ENCODE measurements around the gene HDLBP. TPM values are rescaled to one million over a fixed set of nuclear protein-coding genes. Genes with fewer than 3 reads are reported as not detected.

Gene HDLBP
- total and polyA plus RNA-seq, 2 donors, result 85.1 to 111 TPM

DNA sequence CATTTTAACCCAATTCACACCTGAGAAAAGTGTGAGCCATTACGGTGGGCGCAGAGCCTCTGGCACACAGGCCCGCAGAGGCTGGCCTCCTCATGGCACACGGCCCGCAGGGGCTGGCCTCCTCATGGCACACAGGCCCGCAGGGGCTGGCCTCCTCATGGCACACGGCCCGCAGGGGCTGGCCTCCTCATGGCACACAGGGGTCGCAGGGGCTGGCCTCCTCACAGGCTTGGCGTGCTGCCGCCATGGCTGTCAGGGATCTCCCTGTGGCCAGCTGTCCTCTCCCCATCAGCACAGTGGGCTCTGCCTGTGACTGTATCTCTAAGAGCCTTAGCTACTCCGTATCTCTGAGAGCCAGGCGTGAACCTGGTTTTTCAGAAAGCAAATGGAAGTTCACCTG is 102.4 kb downstream of the HDLBP start:
- Histone ChIP-seq H3K27ac (ENCODE audit: low read depth in 1 of 2, low read length in 1 of 2) (no peak overlapping the region), H3K4me3 (ENCODE audit: low read length in 2 of 2) (no peak overlapping the region), H3K36me3 (ENCODE audit: control insufficient read depth in 2 of 2, insufficient read depth in 2 of 2, low read length in 1 of 2) (no peaks in the 10 kb centered on the region), H3K27me3 (ENCODE audit: control insufficient read depth in 2 of 2, insufficient read depth in 1 of 2, low read length in 1 of 2) (peaks cover 16 to 51% of the 10 kb centered on the region in 2 donors), H3K4me1 (ENCODE audit: control insufficient read depth in 2 of 2, insufficient read depth in 2 of 2, low read length in 2 of 2) (no peaks in the 10 kb centered on the region), H3K9me3 (ENCODE audit: control insufficient read depth in 2 of 2, insufficient read depth in 1 of 2, low read length in 1 of 2) (no peaks in the 10 kb centered on the region)
- DNase-seq (ENCODE audit: low read depth in 6 of 9, low spot score in 9 of 9), result no peak
- WGBS, result 95% methylated on average over 13 of the region's 13 CpGs

DNA sequence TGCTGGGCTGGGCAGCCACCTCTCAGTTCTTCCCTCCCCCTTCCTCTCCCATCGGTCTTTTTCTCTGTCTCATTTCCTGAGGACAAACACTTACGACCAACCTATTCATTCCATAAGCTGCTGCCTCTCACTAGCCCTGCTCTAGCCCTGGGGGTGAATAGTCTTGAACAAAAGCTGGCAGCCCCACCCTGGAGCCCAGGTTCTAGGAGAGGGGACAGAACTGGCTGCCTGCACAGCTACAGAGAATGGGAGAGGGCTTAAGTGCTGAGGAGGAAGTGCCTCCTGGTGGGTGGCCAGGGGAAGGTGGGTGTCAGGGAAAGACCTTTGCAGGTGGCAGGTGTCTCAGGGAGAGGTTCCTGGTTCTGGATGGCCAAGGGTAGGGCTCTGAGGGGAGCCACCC is 104.2 kb downstream of the HDLBP start:
- no peak overlapping the region for H3K4me3 ChIP-seq (ENCODE audit: low read length in 2 of 2)
- H3K27ac ChIP-seq (ENCODE audit: low read depth in 1 of 2, low read length in 1 of 2), result no peak overlapping the region
- WGBS, result 3% methylated on average over 2 of the region's 2 CpGs
- peaks cover 4 to 36% of the 10 kb centered on the region in 2 donors for H3K27me3 ChIP-seq (ENCODE audit: control insufficient read depth in 2 of 2, insufficient read depth in 1 of 2, low read length in 1 of 2)
- DNase-seq (ENCODE audit: low read depth in 6 of 9, low spot score in 9 of 9), result no peak
- H3K4me1 ChIP-seq (ENCODE audit: control insufficient read depth in 2 of 2, insufficient read depth in 2 of 2, low read length in 2 of 2), result no peaks in the 10 kb centered on the region
- H3K9me3 ChIP-seq (ENCODE audit: control insufficient read depth in 2 of 2, insufficient read depth in 1 of 2, low read length in 1 of 2), result no peaks in the 10 kb centered on the region
- no peaks in the 10 kb centered on the region for H3K36me3 ChIP-seq (ENCODE audit: control insufficient read depth in 2 of 2, insufficient read depth in 2 of 2, low read length in 1 of 2)

DNA sequence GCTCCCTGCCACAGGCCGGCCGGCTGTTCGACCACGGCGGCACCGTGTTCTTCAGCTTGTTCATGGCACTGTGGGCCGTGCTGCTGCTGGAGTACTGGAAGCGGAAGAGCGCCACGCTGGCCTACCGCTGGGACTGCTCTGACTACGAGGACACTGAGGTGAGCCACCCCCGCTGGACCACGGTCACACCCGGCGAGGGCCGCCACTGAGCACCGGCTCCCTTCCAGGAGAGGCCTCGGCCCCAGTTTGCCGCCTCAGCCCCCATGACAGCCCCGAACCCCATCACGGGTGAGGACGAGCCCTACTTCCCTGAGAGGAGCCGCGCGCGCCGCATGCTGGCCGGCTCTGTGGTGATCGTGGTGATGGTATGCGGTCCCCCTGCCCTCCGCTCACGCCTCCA is 106.2 kb downstream of the HDLBP start:
- H3K9me3 ChIP-seq (ENCODE audit: control insufficient read depth in 2 of 2, insufficient read depth in 1 of 2, low read length in 1 of 2), result peaks cover 0 to 4% of the 10 kb centered on the region in 2 donors
- H3K36me3 ChIP-seq (ENCODE audit: control insufficient read depth in 2 of 2, insufficient read depth in 2 of 2, low read length in 1 of 2), result no peaks in the 10 kb centered on the region
- peaks cover 0 to 16% of the 10 kb centered on the region in 2 donors for H3K27me3 ChIP-seq (ENCODE audit: control insufficient read depth in 2 of 2, insufficient read depth in 1 of 2, low read length in 1 of 2)
- WGBS, result 93% methylated on average over 33 of the region's 33 CpGs
- H3K4me3 ChIP-seq (ENCODE audit: low read length in 2 of 2), result no peak overlapping the region
- no peak for DNase-seq (ENCODE audit: low read depth in 6 of 9, low spot score in 9 of 9)
- H3K4me1 ChIP-seq (ENCODE audit: control insufficient read depth in 2 of 2, insufficient read depth in 2 of 2, low read length in 2 of 2), result no peaks in the 10 kb centered on the region
- H3K27ac ChIP-seq (ENCODE audit: low read depth in 1 of 2, low read length in 1 of 2), result no peak overlapping the region

DNA sequence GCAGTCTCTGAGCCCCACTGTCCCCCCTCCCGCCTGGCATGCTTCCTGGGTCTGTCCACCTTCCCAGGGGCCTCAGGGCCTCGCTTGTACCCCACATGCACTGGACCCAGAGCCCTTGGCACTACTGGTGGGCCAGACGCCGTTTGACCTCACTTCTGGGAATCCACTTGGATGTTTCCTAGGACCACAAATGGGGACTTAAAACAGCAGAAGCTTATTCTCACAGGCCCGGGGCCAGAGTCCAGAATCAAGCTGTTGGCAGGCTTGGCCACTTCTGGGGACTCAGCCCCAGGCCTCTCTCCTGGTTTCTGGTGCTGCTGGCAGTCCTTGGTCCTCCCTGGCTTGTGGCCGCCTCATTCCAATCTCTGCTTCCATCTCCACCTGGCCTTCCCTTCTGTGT is 107.4 kb downstream of the HDLBP start:
- H3K4me1 ChIP-seq (ENCODE audit: control insufficient read depth in 2 of 2, insufficient read depth in 2 of 2, low read length in 2 of 2), result no peaks in the 10 kb centered on the region
- 94% methylated on average over 6 of the region's 6 CpGs for WGBS
- no peaks in the 10 kb centered on the region for H3K36me3 ChIP-seq (ENCODE audit: control insufficient read depth in 2 of 2, insufficient read depth in 2 of 2, low read length in 1 of 2)
- DNase-seq (ENCODE audit: low read depth in 6 of 9, low spot score in 9 of 9), result no peak
- peaks cover 0 to 4% of the 10 kb centered on the region in 2 donors for H3K9me3 ChIP-seq (ENCODE audit: control insufficient read depth in 2 of 2, insufficient read depth in 1 of 2, low read length in 1 of 2)
- no peak overlapping the region for H3K27ac ChIP-seq (ENCODE audit: low read depth in 1 of 2, low read length in 1 of 2)
- peaks cover 0 to 9% of the 10 kb centered on the region in 2 donors for H3K27me3 ChIP-seq (ENCODE audit: control insufficient read depth in 2 of 2, insufficient read depth in 1 of 2, low read length in 1 of 2)
- no peak overlapping the region for H3K4me3 ChIP-seq (ENCODE audit: low read length in 2 of 2)

DNA sequence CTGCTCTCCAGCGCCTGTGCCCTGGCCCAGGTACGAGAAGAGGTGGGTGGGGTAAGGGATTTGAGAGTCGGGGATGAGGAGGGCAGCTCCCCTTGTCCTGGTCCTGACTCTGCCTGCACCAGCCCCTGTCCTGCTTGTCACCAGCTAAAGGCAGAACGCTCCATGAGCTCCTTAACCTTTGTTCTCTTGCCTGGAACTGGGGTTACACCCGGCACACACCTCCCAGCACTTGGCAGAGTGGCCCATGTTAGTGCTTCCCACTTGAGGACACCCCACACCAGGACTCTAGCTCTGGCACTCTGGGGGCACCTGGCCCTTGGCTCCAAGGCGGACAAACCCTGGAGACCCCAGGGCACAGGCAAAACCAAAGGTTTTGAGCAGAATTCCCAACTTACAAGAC is 107.8 kb downstream of the HDLBP start:
- H3K27me3 ChIP-seq (ENCODE audit: control insufficient read depth in 2 of 2, insufficient read depth in 1 of 2, low read length in 1 of 2), result peaks cover 0 to 7% of the 10 kb centered on the region in 2 donors
- H3K36me3 ChIP-seq (ENCODE audit: control insufficient read depth in 2 of 2, insufficient read depth in 2 of 2, low read length in 1 of 2), result no peaks in the 10 kb centered on the region
- H3K9me3 ChIP-seq (ENCODE audit: control insufficient read depth in 2 of 2, insufficient read depth in 1 of 2, low read length in 1 of 2), result peaks cover 0 to 4% of the 10 kb centered on the region in 2 donors
- DNase-seq (ENCODE audit: low read depth in 6 of 9, low spot score in 9 of 9), result no peak
- H3K4me3 ChIP-seq (ENCODE audit: low read length in 2 of 2), result no peak overlapping the region
- 93% methylated on average over 6 of the region's 6 CpGs for WGBS
- H3K4me1 ChIP-seq (ENCODE audit: control insufficient read depth in 2 of 2, insufficient read depth in 2 of 2, low read length in 2 of 2), result no peaks in the 10 kb centered on the region
- no peak overlapping the region for H3K27ac ChIP-seq (ENCODE audit: low read depth in 1 of 2, low read length in 1 of 2)

DNA sequence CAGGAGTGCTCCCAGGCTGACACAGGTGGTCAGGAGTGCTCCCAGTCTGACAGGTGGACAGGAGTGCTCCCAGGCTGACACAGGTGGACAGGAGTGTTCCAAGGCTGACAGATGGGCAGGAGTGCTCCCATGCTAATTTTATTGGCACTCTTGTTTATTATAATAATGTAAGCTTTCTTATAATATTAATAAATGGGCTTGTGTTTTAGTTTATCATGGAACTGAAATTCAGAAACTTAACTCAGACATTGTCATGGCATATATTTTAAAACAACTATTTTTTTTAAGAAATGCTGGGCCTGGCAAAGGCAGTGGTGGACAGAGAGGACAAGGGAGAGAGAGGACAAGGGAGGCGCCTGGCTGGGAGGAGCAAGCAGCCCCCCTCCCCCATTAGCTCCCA is 108.3 kb downstream of the HDLBP start:
- peaks cover 0 to 4% of the 10 kb centered on the region in 2 donors for H3K9me3 ChIP-seq (ENCODE audit: control insufficient read depth in 2 of 2, insufficient read depth in 1 of 2, low read length in 1 of 2)
- H3K4me3 ChIP-seq (ENCODE audit: low read length in 2 of 2), result no peak overlapping the region
- DNase-seq (ENCODE audit: low read depth in 6 of 9, low spot score in 9 of 9), result no peak
- no peaks in the 10 kb centered on the region for H3K4me1 ChIP-seq (ENCODE audit: control insufficient read depth in 2 of 2, insufficient read depth in 2 of 2, low read length in 2 of 2)
- no peak overlapping the region for H3K27ac ChIP-seq (ENCODE audit: low read depth in 1 of 2, low read length in 1 of 2)
- 93% methylated on average over 1 of the region's 1 CpG for WGBS
- H3K27me3 ChIP-seq (ENCODE audit: control insufficient read depth in 2 of 2, insufficient read depth in 1 of 2, low read length in 1 of 2), result peaks cover 0 to 5% of the 10 kb centered on the region in 2 donors
- H3K36me3 ChIP-seq (ENCODE audit: control insufficient read depth in 2 of 2, insufficient read depth in 2 of 2, low read length in 1 of 2), result no peaks in the 10 kb centered on the region

DNA sequence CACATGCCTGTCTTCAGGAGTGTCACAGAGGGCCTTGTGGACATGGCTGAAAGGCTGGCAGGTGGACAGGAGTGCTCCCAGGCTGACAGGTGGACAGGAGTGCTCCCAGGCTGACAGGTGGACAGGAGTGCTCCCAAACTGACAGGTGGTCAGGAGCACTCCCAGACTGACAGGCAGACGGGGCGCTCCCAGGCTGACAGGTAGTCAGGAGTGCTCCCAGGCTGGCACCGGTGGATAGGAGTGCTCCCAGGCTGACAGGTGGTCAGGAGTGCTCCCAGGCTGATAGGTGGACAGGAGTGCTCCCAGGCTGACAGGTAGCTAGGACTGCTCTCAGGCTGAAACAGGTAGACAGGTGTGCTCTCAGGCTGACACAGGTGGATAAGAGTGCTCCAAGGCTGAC is 110.4 kb downstream of the HDLBP start:
- Histone ChIP-seq H3K9me3 (ENCODE audit: control insufficient read depth in 2 of 2, insufficient read depth in 1 of 2, low read length in 1 of 2) (peaks cover 0 to 4% of the 10 kb centered on the region in 2 donors), H3K27me3 (ENCODE audit: control insufficient read depth in 2 of 2, insufficient read depth in 1 of 2, low read length in 1 of 2) (no peaks in the 10 kb centered on the region), H3K27ac (ENCODE audit: low read depth in 1 of 2, low read length in 1 of 2) (no peak overlapping the region), H3K4me1 (ENCODE audit: control insufficient read depth in 2 of 2, insufficient read depth in 2 of 2, low read length in 2 of 2) (no peaks in the 10 kb centered on the region), H3K4me3 (ENCODE audit: low read length in 2 of 2) (no peak overlapping the region), H3K36me3 (ENCODE audit: control insufficient read depth in 2 of 2, insufficient read depth in 2 of 2, low read length in 1 of 2) (no peaks in the 10 kb centered on the region)
- no peak for DNase-seq (ENCODE audit: low read depth in 6 of 9, low spot score in 9 of 9)
- WGBS, result 98% methylated on average over 3 of the region's 3 CpGs

DNA sequence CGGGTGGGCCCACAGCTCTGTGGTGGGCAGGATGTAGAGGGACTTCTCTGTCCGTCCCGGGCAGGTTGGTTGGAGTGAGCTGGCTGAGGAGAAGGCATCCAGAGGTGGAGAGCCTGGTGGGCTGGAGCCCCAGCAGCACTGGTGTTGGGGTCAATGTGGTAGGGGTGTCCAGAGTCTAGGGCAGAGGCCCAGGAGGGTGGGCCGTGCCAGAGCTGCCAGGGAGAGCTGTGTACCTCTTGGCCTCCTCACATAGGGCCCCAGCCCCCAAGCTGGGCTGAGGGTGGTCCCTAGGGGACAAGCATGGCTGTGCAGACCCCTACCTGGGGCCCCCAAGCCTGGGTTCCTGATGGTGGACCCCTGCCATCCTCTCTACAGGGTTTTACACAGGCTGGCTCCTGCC is 111.0 kb downstream of the HDLBP start:
- H3K4me1 ChIP-seq (ENCODE audit: control insufficient read depth in 2 of 2, insufficient read depth in 2 of 2, low read length in 2 of 2), result no peaks in the 10 kb centered on the region
- no peaks in the 10 kb centered on the region for H3K27me3 ChIP-seq (ENCODE audit: control insufficient read depth in 2 of 2, insufficient read depth in 1 of 2, low read length in 1 of 2)
- H3K9me3 ChIP-seq (ENCODE audit: control insufficient read depth in 2 of 2, insufficient read depth in 1 of 2, low read length in 1 of 2), result peaks cover 0 to 4% of the 10 kb centered on the region in 2 donors
- H3K36me3 ChIP-seq (ENCODE audit: control insufficient read depth in 2 of 2, insufficient read depth in 2 of 2, low read length in 1 of 2), result no peaks in the 10 kb centered on the region
- WGBS, result 66% methylated on average over 4 of the region's 4 CpGs
- H3K27ac ChIP-seq (ENCODE audit: low read depth in 1 of 2, low read length in 1 of 2), result no peak overlapping the region
- no peak overlapping the region for H3K4me3 ChIP-seq (ENCODE audit: low read length in 2 of 2)
- no peak for DNase-seq (ENCODE audit: low read depth in 6 of 9, low spot score in 9 of 9)

DNA sequence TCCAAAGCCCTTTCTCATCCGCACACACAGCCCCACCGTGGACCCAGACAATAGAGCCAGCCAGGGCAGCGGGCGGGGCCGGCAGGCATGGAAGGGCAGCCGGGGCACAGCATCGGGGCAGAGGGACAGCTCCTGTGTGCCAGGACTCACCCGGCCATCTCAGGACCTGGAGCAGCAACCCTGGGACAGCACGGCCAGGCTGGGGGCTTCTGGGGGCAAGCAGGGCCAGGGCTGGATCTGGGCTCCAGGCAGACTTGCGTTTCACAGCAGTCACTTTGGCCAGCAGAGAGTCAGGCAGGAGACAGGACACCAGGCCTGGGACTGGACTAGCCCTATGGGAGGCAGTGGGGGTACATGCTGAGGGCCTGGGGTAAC is 111.5 kb downstream of the HDLBP start:
- no peaks in the 10 kb centered on the region for H3K36me3 ChIP-seq (ENCODE audit: control insufficient read depth in 2 of 2, insufficient read depth in 2 of 2, low read length in 1 of 2)
- WGBS, result 95% methylated on average over 10 of the region's 10 CpGs
- no peaks in the 10 kb centered on the region for H3K27me3 ChIP-seq (ENCODE audit: control insufficient read depth in 2 of 2, insufficient read depth in 1 of 2, low read length in 1 of 2)
- H3K4me1 ChIP-seq (ENCODE audit: control insufficient read depth in 2 of 2, insufficient read depth in 2 of 2, low read length in 2 of 2), result no peaks in the 10 kb centered on the region
- peaks cover 0 to 4% of the 10 kb centered on the region in 2 donors for H3K9me3 ChIP-seq (ENCODE audit: control insufficient read depth in 2 of 2, insufficient read depth in 1 of 2, low read length in 1 of 2)
- no peak overlapping the region for H3K4me3 ChIP-seq (ENCODE audit: low read length in 2 of 2)
- no peak for DNase-seq (ENCODE audit: low read depth in 6 of 9, low spot score in 9 of 9)
- no peak overlapping the region for H3K27ac ChIP-seq (ENCODE audit: low read depth in 1 of 2, low read length in 1 of 2)

Data from thymus (tissue), 11 donors.